ENCODE results near the gene CERK.

GRCh38 chr22:46756097-46756496 is 18.0 kb upstream of the CERK start:
- no peak for TF ChIP-seq MAX (CRISPR knock-in tag; IDR thresholded peaks at IDR 0.05)
- TF ChIP-seq ZNF416 (CRISPR knock-in tag; IDR thresholded peaks at IDR 0.05) = no peak
- TF ChIP-seq CTCF (IDR thresholded peaks at IDR 0.05) = no peak
- no peak for TF ChIP-seq MLX (CRISPR knock-in tag; IDR thresholded peaks at IDR 0.05)
- TF ChIP-seq FOXP4 (CRISPR knock-in tag; IDR thresholded peaks at IDR 0.05) = no peak

Data from WTC11 (cell line).